NK-92 (cell line): ENCODE results near the gene GDPD5.

Experiments used
- DNase-seq: peaks from one replicate; lab custom pipeline; 2025; ENCODE audit not compliant: unreplicated experiment; lab: John Stamatoyannopoulos, UW

The GDPD5 gene

DNA sequence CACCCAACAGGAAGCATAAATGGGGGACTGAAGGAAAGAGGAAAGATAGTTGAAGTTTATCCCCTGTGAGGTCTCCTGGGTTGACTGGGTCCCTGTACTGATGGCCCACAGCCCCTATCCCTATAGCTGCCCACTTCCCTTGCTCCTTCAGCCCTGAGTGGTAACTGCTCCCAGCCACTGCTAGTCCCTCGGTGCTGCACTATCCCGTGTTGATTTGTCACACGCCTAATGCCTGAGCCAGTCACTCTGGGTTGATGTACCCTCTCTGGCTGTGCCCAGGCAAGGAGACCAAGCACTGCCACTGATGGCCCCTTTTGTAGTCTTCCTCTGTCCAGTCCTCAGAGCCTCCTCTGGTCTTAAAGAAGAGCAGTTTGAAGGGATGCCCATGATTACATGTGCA, 9.6 kb downstream of the GDPD5 start:
- no peak for DNase-seq

DNA sequence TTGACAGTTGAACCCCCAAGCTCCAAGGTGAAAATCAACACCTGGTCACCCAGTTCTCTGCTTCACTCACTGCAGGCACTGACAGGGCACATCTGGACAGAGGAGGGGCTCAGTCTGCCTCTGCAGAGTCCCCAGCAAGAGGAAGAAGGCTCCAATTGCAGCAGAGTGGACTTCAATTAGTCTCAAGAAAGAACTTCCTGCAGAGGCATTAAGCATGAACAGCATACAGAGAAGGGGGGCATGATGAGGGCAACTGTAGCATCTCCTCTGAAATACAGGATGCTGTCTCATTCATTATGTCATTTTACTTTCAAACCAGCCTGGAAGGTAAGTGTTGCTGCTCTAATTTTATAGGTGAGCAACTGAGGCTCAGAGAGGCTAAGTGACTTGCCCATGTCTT, 11.1 kb downstream of the GDPD5 start:
- no peak for DNase-seq

DNA sequence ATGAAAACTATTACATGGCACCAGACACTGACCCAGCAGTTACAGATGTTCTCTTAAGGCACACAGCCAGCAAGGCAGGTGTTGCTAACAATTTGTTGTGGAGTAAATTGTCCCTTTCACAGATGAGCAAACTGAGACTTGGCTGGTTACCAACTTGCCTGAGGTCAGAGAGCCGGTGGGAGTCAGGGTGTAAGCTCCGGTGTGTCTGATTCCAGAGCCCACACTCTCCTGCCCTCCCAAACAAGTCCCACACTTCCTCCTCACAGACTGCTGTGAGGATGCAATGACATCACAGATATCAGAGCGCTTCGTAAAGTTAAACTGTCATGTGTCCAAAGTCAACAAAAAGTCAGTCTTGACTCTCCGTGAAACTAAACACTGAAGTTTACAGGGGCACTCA, 12.5 kb downstream of the GDPD5 start:
- DNase-seq = no peak

DNA sequence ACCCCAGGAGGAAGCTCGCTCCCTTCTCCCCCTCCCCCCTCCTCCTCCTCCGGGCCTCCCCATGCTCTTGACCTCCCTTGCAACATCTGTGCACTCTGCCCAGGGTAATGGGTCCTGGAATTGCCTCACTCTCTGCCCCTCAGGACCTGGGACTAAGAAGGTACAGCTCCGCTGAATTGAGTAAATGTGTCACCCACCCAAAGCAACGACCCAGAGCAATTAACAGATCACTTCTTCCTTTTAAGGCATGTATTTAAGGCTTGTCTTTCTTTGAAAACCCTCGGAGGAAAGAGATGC, 15.1 kb downstream of the GDPD5 start:
- DNase-seq = no peak

DNA sequence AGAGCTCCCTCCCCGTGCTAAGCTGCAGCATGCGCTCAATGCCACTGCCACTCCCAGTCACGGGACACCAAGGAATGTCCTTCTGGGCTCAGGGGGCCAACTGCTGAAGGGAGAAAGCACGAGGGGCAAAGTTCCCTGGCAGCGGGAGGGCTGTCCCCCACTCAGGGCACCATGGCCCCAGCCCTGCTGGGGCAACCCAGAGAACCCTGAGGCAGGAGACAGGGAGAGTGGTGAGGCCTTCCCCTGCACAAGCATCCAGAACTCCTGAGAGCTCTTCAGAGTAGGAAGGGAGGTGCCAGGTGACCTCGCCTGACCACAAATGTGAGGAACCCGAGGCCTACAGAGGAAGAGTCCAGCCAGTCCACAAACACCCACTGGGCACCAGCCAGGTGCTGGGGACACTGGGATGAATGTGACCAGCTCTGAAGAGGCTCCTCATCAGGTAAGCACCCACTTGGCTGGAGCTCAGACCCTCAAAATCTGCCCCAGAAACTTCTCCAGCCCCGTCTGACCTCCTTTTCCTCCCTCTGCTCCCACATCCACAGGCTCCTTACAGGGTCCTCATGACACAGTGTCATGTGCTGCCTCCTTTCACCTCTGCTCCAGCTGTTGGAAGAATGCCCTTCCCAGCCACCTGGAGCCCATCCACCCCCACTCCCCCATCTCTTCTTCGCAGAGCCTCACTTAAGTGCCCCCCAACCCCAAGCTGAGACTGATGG, 15.6 kb downstream of the GDPD5 start:
- DNase-seq = no peak

DNA sequence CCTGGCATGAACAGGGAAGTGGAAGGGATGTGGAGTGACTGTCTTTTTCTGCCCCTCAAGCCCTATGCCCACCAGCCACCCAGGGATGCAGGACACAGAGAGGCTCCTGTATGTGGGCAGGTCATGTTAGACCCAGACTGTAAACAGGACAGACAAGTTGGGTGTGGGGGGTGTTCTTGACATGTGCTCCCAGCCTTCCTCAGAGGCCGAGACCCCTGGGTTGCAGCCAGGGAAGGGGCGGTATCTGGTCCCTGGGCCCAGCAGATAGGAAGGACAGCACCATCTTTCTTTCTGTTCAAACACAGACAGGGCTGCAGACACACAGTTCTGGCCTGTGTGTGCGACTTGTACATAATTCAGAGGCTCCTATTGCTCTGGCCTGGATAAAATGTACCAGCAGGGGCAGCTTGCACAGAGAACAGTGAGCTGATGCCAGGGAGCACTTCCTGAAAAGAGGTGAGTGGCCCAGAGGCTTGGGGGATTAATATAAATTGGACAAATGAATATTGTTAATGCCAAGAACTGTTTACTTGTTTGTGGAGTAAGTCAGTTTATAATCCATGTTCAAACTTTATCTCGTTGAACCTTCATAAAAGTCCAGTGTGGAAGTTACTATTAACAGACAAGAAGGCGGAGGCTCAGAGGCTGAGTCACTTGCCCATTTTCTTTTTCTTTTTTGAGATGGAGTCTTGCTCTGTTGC, 16.6 kb downstream of the GDPD5 start:
- DNase-seq = no peak

DNA sequence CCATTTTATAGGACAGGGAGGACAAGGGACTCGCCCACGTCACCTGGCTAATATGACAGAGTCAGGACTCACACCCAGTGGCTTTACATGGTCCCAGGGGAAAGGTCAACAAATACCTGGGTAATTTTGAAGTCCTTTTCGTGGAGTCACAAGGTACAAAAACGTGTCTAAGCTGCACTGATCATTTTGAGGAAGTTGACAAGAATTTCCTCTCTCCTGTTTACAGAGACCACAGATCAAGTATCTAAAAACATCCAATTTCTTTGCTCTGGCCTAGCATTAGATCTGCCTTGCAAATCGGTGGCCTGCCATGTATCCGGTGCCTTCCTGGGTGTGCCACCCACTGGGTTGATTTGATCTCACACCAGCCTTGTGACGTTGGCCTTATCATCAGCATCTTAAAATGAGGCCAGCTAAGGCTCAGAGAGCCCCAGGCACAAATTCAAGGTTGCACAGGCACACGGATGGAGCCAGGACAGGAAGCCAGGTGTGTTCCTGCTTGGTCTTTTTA, 17.6 kb downstream of the GDPD5 start:
- DNase-seq = no peak

DNA sequence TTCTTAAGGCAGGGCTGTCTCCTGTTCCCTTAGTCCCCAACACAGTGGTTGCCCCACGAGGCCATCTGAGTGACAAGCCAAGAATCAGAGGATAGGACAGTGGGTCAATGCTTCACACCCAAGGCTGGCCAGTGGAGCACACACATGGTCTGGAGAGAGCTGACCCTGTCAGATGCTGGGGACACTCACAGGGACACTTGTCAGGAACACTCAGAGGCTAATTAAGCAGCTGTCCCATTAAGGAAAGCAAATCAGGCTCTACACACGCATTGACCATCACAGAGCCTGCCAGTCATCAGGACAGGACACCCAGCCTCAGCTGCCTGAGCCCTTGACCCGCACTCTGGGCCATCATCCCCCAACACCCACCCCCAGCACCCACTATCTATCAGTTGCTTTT, 18.2 kb downstream of the GDPD5 start:
- DNase-seq = no peak

DNA sequence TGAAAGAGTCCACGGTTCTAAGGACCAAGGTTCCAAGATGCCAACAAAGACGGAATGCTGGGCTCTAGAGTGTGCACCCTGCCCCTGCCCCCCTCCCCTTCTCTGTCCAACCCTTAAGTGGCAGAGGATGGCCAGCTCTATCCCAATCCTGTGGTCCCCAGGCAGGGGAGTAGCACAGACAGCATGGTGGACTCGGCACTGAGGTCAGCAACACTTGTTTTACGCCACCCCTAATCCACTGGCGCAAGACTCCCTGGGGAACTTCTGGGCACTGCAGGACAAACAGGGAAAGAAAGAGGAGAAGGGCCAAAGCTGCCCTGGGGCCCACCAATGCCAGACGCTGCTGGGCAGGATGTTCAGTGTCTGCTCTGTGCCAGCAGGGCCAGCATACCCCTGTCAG, 18.9 kb downstream of the GDPD5 start:
- DNase-seq = no peak

DNA sequence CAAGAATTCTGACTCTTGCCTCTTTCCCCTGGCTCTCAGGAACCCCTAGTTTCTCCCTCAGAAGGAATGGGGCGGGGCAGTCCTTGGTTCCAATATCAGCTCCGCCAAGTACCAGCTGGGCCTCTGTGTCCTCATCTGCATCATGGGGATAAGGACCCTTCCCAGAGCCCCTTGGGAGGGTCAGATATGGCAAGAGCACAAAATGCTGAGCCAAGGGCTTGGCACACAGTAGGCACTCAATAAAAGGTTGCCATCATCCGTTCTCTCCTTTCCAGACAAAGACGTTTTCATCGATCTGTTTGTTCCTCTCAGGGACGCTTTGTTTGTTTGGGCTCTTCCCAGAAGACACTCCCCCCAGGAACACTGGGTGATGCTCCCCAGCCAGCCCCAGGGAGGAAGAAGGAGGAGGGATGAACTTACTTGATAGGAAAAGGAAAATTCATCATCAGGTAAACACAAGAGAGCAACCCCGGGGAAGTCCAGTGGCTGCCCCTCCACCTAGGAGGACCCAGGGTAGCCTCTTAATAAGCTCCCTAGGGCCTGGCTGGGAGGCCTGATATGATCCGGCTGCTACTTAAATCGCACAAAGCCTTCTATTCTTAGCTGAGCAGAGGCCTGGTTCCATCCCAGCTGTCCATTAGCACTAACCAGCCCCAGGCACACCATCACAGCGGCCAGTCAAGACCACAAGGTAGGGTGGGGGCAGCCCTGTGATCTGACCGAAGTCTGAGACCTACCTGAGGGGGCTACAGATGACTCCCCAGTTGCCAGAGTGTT, 19.6 kb downstream of the GDPD5 start:
- no peak for DNase-seq

DNA sequence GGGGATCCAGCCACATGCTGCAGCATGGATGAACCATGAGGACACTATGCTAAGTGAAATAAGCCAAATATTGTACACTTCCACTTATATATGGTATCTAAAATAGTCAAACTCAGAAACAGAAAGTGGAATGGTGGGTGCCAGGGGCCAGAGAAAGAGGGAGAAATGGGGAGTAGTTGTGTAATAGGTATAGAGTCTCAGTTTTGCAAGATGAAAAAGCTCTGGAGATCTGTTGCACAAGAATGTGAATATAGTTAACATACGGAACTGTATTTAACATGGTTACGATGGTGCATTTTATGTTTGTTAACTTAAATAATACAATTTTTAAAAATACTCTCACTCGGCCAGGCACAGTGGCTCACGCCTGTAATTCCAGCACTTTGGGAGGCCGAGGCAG, 21.2 kb downstream of the GDPD5 start:
- no peak for DNase-seq

DNA sequence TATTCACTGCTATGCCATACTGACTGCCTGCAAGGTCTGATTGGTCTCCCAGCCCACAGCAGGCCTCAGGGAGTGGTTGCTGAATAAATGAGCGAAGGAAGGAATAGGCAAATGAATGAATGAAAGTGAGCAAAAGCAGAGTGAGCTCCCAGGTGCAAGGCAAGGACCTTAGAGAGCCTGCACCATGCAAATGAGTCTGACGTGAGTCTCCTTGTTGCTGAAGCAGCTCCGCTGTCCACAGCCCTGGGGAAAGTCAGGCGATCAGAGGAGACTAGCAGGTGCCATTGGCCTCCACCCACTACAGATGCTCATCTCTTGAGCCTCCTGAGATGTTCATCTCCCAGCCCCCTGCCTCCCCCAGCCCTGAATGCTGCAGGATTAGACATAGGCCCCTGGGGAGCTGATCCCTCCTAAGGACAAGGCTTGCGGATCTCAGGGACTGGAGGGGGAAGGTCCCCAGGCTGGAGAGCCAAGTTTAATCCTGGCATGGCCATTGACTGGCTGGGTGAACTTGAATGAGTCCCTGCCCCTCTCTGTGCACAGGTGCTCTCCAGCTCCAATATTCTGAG, 22.1 kb downstream of the GDPD5 start:
- DNase-seq = no peak

DNA sequence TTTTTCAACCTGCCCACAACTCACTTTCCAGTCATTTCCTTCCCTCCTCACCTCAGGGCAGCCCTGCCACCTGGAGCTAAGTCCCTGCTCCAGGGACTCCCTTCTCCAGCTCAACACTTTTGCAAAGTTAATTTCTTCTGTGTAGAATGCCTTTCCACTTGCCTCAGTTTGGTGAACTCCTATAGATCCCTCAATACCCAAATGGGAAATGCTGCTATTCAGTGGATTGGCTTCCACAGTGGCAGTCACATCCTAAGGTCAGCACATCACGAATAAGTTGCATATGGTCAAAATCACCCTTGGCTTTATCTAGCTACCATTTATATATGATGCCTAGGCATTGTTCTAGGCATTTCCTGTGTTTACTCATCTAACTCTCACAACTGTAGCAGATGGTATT, 23.6 kb downstream of the GDPD5 start:
- DNase-seq = no peak

DNA sequence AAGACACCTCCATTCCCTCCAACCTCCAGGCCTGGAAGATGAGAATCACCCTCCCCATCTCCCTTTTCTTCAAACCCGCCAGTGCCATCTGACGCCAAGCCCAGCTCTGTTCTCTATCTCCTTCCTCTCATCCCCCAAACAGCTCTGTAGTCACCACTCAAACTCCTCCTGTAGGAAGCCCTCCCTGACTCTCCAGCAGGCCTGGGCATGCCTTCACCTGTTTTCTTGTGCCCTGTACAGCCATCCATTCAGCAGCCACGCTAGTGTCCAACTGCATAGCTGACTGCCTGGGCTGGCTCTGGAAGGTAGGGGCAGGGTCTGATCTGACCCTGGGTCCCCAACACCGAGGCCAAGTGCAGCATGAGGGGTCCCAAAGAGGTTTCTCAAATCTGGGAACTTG, 25.0 kb downstream of the GDPD5 start:
- no peak for DNase-seq

DNA sequence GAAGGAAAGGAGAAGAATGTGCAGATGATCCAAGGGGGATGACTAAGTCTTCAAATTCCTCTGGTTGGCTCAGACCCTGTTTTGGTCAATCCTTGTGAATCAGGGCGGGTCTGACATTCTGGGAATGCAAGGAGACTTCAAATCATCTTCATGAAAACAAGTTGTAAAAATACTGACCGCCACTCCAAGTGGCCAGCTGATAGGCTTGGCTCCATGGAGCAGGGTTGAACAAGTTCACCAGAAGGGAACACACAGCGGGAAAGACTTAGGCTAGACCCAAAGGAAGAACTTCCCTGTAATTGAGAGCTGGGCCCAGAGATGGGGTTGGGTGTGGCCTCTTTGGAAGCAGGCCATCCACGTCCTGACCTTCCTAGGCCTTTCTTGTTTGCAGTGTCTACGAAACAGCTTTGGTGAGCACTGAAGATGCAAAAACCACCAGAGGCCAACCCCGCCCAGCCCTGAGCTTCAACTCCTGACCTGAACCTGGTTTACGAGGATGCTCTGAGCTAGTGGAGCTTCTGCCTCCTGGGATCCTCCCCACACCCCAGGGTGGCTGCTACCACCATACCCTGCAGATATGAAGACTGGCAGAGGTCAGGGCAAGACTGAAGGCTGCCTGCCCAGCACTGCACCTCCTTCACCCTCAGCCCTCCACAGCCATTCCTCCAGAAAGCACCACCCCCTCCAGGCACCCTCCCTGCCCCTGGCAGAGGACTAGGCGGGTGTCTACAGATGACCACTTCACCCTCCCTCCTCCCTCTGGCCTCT, 26.1 kb downstream of the GDPD5 start:
- DNase-seq = no peak

DNA sequence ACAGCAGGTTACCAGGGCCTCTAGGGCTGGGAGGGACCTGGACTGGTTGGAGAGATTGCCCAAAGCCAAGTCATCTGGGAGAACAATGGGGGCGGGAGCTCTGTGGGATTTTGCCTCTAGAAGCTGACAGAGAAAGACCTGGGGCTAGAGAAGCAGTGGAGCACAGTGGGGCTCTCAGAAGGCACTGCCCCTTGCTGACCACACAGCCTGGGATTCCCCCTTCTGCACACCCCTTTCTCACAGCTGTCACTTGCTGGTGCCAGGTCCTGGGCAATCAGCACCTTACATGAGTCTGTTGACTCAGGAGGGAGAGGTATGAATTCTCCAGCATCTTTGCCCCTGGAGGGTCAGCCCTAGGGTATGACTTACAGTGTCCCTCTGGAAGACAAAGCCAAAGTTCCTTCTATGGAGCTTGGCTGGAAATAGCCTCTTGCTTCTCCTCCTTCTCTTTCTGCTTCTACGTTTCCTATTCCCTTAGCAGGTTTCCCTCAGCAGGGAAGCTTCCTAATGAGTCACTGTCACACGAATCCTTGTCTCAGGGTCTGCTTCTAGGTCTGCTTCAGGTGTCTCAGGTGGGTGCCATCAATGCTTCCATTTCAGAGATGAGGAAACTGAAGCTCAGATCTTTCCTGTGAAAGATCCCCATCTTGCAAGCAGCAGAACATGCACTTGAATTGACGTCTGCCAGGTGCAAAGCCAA, 27.0 kb downstream of the GDPD5 start:
- no peak for DNase-seq

DNA sequence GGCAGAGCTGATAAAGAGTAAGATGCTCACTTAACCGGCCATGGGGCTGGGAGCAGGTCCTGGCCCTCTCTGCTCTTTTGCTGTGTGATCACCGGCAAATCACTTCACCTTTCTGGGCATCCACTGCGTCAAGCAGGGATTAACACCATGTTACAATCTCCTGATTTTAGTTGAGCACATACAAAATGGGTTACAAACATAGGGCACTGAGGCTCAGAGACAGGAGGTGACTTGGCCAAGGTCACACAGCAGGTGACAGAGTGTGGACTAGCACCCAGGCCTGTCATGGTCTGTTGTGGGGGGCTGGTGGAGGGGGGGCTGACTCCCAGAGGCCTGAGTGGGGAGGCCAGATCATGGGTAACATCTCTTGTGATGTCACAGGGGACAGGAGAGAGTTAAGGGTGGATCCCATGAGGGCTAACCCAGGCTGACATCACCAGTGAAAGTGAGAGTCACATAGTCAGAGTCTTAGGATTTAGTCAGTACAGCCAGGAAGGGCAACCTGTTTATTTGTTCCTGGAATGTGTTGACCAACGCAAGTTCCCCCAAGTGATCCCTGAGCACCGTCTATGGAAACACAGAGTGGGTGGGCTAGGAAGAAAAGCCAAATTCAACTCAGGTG, 27.8 kb downstream of the GDPD5 start:
- no peak for DNase-seq

DNA sequence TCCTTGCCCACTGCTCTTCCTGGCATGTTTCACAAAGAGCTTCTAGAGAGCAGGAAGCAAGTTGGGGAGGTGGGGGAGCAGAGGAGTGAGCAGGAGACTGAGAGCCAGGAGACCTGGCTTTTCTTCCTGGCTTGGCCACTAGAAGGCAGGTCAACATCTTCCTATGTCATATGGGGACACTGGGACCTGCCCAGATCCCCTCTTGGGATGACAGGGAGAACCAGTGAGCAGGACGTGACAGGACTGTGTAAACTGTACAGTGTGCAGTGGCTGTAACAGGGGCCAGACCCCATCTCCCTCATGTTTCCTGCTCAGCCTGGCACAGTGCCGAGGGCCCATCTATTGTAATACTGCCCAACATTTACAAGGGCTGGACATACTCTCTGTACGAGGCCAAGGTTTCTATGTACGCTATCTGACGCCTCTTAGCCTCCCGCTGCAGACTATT, 29.4 kb downstream of the GDPD5 start:
- no peak for DNase-seq

DNA sequence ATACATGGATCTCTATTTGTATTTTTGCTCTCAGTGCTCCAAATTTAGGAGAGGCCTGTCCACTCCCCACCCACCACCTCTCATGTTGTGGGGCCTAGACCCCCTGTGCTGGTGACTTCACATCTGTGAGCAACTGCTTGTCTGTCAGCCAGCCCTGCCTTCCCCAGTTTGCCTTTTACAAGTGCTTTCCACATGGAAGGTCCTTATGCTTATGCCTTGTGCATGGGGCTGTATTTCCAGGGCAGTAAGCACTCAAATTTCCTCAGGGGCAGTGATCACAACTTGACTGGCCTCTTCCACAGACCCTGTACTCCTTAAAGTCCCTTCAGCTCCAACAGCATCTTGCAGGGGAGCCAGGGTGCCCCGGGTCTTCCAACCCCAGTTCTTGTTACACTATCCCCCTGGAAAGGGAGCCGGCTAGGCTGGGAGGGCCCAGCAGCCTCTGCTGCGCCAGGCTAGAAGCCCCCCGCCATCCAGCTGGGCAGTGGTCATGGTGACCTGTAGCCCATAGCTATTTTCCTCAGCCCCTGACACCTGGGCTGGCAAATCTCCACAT, 29.9 kb downstream of the GDPD5 start:
- no peak for DNase-seq

DNA sequence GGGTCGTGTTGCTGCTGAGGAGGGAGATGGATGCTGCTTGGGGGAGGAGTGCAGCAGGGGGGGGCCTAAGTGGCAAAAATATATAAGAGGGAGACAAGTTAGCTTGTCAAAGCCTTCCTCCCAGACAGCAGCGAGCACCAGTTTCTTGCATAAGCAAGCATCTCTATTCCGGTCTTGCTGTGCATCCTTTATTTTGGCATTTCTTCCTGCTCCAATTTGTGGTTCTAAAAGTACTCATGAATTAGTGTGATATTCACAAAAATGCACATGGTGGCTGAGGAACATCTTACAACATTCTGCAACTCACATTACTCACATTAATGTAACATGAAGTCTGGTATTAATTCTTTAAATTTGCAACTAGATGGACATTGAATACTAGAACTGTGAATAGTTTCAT, 32.1 kb downstream of the GDPD5 start:
- no peak for DNase-seq
